NCI-H1436 treated with DMSO at 0.1 percent for 48 hours (cell line): ENCODE results near the gene TACC3.
A peak's percentile ranks its signal among the peaks of the same experiment; 100 is the strongest.
"Not testable (repeated sequence)": the region's sequence is repeated elsewhere in the genome, so short reads cannot be mapped to it uniquely, and the experiment has no call there.

Experiments used
- DNase-seq: peaks from one replicate; lab custom pipeline; 2025; lab: John Stamatoyannopoulos, UW

The TACC3 gene

DNA sequence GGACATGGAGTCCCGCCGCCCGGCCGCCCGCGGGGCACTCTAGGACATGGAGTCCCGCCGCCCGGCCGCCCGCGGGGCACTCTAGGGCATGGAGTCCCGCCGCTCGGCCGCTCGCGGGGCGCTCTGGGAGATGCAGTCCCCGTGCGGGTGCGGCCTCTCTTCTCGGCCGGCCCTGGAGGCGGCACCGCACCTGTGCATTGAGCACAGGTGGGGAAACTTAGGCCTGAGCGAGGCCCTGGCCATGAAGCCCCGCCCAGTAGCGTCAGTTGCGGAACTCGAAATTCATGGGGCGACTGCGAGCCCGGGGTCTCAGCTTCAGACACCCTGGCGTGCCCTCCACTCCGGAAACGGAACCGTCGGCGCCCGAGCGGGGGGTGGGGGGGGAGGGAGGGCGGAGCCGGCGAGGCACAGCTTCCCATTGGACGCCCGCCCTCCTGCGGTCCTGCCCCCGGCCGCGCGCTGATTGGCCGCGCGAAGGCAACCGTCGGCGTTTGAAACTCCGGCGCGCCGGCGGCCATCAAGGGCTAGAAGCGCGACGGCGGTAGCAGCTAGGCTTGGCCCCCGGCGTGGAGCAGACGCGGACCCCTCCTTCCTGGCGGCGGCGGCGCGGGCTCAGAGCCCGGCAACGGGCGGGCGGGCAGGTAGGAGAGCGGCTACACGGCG lies at the start of gene TACC3, which contains the start of gene TMEM129:
TACC3 (plus strand) TSS at position 519 of the 663 bp plus-strand sequence. CDS start 1,901 bp downstream, outside the sequence.
TMEM129 (minus strand) TSS at position 321 of the 663 bp plus-strand sequence. CDS start 486 bp downstream, outside the sequence.
- DNase-seq, result peak; percentile 70

DNA sequence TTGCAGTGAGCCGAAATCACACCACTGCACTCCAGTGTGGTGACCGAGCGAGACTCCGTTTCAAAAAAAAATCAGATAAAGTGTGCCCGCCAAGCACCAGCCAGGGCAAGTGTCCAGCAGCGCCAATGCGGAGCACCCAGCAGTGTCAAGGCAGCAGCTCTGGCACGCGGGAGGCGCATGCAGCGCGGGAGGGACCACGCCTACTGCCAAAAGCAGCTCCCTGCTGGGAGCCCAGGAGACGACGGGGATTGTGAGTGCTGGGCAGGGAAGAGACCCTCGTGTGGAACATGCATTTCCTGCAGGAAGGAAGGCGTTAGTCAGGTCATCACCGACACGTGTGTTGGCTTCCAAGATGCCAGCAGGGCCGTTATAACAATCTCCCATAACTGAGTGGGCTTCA lies 47.6 kb upstream of the TACC3 start:
- no peak for DNase-seq

DNA sequence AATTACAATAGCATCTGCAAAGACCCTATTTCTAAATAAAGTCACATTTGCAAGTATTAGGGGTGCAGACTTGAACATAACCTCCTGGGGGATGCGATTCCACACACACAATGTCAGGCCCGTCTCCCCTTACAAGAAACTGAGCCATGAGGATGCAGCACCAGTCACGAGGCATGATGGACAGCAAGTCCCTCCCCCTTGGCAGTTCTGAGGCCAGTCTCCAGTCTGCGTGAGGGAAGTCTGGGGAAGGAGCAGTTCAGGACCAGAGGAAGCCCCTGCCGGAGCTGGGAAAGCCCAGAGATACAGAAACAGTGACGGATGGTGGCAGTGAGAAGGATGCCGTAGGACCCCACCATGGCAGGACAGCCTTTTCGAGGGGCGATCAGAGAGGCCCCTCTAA lies 46.6 kb upstream of the TACC3 start:
- DNase-seq, result no peak

DNA sequence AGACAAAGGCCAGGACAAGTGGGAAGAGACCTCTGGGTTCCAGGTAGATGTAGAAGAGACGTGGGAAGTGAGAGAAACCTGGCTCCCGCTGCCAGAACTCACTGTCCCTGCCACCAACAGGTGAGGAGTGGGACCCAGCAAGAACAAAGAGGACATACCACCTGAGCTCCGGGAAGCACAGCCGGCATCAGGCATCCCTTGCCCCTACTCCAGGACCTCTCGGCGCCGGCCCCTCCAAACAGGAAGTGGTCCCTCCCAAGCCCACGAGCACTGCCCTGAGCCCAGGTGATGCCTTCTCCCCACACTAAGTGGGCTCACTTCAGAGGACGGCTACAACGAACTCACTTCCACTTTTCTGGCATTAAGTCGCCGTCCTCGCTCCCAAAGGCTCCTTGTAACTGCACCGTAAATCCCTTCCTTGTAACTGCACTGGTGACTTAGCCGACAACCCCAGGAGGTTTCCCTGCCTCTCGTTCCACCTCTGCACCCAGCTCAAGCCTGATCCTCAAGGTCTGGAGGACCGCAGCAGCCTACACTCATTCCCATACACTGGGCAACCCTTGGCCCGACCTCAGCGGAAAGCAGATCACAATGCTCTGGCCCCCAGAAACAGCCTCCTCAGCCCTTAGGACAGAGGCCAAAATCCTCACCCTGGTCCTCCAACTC lies 46.1 kb upstream of the TACC3 start:
- no peak for DNase-seq

DNA sequence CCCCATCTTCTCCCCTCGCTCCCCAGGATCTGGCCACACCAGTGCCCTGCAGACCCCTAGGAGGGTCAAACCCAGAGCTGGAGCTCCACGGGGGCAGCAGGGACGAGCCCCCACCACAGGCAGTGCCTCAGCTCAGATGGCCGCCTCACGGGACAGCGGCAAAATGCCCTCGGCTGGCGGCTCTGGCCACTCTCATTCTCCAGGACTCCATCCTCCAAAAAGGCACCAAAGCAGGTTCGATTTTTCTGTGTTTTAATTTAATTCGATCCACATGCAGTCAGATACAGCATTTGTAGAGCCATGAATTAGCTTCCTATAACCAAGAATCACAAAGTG lies 45.6 kb upstream of the TACC3 start:
- DNase-seq, result no peak

DNA sequence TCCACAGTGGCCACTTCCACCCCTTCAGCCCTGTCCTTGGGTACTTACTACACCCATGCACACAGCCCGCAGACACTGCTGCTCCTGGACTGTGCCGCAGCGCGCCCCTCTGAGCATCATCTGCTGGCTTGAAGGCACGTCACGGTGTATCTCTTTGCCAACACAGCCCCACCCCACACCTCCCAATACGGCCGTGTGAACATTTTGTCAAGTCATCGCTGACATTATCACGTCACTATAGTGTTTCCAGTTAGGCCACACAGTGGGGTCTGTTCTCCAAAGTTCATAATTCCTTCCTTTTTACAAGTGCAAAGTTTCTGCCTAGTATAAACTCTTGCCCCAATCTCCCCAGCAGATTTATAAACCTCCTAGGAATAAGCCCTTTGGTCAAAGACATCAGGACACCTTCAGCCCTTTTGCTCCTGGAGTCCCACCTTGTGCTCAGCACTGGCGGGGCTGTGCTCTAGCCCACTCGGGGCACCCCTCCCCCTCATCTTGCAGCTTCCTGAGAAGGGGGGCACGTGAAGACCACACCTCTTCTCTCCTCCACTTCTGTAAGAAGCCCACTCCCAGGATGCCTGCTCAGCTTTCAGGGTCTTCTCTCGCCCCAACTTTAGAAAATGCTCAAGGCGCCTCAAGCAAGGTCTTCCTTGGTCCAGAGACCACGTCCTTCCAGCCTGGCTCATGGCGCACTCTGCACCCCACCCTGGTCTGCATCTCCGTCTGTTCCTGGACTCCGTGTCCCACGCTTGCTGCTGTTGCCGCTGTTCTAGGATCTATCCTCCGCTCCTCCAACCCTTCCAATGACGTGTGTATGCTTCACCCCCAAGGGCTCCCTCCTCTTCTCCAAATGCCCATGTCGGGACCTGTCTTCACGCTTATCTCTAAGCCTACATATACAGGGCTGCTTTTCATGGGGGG lies 44.5 kb upstream of the TACC3 start:
- no peak for DNase-seq

DNA sequence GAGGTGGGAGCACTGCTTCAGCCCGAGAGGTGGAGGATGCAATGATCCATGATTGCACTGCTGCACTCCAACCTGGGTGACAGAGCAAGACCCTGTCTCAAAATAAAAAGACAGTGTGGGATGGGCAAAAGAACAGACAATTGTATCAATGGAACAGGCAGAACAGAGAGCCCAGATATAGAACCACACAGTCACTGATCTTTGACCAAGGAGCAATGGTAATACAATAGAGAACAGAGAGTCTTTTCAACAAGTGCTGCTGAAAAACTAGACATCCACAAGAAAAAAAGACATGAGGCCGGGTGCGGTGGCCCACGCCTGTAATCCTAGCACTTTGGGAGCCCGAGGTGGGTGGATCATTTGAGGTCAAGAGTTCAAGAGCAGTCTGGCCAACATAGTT lies 43.1 kb upstream of the TACC3 start:
- DNase-seq, result no peak

DNA sequence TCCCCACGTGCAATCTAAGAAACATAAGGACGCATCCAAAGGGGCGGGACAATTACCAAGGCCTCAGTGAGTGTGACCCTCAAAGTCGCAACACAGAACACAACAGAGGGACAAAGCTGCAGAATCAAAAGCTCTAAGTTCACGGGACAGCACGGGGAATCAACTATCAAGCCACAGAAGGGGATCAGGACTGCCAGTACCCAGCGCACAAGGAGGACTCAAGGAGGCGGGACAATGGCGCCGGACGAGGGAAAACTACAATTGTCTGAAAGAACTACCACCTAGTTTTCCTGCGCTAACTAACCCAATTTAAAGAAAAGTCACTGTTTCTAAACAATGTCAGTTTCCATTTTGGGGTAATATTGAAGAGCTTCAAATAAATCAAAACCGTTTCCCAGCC lies 38.5 kb upstream of the TACC3 start:
- DNase-seq, result no peak

DNA sequence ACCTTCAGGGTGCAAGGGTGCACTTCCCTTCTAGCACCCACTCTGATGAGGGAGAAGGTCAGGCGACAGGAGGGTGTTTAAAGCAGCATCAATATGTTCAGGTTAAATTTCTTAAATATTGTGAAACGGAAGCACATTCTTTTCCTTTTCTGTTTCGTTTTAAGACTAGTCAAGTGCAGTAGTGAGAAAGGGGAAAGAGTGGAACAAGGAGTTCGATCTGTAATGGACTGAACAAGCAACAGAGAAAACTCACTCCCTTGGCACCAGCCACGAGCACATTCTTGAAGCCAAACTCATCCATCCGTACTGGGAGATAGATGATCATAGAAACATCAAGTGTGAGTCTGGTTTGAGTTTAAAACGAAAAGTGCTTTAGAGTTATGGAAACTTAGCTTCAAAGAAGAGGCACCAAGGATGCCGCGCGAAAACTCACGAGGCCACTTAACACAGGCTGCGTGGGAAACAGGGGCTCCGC lies 38.0 kb upstream of the TACC3 start:
- DNase-seq, result no peak

DNA sequence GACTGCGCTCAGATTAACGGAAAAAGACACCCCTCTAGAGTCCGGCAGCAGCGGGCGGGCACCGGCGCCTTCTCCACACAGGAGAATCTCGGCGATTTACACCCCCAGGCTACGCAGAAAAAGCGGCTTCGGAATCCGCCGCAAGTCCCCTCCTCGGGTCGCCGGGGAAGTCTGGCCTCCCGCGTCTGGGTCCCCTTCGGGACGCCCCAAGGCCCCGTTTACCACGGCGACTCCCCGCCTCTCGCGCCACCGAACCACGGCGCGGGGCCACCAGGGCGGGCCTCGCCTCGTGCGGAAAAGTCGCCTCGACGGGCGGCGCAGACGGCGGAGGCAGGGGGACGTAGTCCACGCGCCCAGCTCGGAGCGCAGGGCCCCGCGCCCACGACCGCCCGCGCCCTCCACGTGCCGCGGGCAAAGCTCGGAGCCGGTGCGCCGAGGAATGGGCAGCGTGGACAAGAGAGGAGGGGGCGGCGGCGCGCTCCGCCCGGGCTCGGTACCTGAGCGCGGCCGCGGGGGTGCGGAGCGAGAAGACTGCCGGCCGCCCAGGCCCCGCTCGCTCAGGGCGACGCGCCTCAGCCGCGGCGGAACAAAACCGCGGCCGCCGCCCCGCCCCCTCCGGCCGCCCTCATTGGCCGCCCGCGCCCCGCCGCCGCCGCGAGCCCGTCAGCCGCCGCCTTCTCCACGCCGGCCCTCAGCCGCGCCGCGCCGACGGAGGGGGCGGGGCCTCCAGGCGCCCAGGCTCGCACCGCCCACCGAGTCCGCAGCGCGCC lies 37.4 kb upstream of the TACC3 start, which contains the start of gene FAM53A:
FAM53A (minus strand) TSS at position 578 of the 770 bp plus-strand sequence. CDS start 15,572 bp downstream, outside the sequence.
- DNase-seq, result no peak

DNA sequence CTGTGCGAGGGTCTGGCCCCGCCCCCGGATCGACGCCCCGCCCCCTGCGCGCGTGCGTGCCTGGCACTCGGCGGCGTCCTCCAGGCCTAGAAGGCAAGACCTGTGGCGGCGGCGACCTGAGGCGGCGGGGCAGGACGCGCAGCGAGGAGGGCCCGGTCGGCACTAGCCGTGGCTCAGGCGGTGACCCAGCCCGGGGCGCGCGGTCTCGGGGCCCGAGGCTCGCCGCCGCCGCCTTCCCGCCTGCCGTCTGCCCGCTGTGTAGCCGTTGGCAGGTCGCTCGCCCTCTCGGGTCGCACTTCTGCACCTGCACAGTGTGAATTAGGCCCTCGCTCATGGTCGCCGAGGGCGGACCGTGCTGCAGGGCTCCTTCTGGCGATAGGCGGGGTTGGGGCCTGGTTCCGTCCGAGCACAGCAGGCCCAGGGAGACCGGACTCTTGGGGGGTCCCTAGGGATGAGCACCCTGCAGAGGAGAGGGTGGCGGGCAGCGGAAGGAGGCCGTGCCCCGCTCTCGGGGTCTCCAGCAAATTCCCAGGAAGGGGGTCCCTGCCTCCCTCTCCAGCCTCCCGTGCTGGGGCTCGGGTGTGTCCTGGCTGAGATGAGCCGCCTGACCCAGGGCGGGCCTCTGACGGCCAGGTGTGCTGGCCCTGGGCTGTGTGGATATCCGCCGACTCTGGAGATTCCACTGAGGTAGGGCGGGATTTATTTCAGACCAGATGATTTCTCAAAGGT lies 36.7 kb upstream of the TACC3 start:
- no peak for DNase-seq

DNA sequence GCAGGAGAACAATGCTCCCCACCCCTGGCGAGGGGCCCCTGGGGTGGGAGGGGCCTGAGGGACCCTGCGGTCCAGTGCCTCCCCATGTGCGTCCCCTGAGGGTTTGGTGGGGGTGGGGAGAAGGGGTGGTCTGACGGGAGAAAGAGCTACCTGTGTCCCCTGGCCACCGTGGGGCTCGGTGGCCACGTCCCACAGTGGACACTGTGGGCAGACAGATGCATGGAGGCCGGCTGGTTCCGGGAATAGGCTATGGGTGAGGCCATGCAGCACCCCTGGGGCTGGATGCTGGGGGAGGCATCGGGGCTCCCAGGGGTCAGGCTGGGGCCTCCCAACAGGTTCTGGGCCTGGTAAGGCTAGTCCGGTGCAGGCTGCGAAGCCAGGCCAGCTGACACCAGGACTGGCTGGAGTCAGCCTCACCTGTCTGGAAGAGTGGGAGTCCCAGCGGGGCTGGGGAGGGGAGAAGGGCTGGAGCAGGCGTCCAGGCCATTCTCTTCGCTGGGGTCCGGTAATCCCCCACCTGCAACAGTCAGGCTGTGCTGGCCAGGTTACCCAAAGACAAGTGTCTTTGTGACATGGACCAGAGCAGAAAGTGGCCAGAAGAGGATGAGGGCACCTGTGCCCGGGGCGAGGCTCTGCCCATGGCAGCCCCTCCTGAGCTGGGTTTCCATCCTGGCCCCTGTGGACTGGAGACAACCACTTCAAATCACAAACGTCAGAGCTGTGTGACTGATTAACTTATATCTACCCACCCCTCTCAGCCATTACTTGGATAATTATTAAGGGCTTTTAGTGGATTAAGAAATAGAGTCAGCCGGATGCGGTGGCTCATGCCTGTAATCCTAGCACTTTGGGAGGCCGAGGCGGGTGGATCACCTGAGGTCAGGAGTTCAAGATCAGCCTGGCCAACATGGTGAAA lies 35.8 kb upstream of the TACC3 start:
- DNase-seq, result no peak

DNA sequence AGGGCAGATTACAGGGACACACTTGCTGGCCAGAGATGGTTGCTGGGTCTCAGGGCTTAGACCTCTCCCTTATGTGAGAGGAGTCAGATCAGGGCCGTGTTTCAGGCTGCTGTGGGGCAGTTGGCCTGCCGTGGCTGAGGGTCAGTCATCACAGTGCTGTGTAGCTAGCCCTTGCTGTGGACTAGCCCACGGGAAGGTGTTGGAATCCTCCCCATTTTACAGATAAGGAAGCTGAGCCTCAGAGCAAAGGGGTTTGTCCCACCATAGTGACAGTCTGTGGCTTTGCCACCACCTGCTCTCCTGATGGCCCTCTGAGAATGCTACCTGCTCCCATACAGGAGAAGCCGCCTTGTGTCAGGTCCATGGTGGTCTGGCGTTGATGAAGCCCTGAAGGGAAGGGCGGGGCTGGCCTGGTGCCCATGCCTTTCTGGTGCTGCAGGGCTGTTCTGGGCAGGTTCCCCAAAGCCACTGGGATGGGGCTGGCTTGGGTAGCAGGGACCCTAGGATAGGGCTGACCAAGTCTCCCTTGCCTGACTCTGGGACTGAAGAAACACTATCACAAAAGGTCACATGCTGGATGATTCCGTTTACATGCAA lies 34.8 kb upstream of the TACC3 start:
- DNase-seq, result no peak

DNA sequence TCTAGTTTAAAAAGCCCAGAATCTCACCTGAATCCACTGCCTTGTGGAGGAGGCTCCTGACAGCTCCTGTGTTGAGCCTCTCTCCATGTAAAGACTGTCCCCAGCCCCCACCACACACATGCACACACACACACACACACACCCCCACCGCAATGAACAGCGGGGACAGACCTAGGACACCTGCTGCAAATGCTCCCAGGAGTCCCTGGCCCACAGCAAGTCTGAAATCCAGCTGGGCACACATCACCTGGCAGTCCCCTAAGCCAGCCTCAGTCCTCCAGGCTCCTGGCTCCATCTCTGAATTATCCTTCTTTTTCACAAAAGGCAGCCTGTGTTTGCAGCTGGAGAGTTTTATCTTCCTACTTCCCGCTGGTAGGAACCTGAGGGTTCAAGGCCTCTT lies 30.6 kb upstream of the TACC3 start:
- DNase-seq, result no peak

DNA sequence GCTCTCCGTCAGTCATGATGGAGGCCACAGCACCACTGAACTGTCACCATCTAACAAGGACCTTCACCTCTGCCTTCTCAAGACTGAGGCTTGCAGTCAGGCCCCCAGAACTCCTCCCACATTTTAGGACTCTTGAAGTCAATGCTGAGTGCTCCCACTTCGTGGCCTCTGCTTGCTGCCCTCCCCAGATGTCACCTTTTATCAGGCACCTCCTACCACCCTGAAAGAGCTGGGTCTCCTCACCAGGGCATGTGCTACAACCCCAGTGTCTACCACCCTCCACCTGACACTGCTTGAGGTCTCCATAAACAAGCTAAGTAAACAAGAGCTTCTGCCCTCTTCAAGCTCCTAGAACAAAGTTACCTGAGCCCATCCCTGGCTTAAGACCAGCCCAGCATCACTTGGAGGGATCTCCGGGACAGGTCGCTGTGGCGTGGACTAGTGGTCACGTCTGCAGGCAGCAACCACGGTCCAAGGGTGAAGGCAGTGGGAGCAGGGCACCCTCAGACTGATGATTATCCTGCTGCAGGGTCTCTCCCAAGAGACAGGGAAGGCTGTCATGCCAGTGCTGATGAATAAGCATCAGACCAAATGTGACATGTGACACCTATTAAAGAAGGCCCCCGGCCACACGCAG lies 29.5 kb upstream of the TACC3 start:
- DNase-seq, result no peak

DNA sequence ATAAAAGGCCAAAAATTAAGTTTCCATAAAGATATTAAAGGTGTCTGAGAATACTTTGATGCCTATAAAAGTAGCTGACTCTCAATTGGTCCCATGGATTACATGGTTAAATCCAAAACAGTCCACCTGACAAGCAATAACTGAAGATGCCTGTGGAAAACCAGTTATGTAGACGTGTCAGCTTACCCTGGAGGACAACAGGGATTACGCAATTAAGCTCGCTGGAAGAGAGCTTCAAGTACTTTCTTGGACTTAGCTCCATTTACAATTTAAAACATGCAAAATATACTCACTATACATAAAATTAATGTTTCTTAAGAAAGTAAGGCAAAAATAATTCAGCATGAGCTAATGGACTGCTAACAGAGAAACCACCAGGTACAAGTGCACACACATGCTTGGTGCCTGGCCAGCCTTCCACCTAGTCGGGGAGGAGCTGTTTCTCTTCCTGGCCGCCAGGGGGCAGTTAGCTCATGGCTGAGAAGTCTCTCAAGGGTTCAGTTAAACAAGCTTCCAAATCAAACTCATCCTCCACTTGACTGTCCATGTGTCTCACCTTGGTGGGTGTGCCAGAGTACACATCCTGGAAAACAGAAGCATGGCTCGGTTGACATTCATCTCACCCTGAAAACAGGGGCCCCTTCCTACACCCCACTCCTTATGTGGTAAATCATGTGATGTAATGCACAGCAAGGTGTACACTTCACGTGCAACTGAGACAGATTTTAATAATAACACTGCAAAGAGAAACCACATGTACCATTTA lies 28.0 kb upstream of the TACC3 start:
- no peak for DNase-seq

DNA sequence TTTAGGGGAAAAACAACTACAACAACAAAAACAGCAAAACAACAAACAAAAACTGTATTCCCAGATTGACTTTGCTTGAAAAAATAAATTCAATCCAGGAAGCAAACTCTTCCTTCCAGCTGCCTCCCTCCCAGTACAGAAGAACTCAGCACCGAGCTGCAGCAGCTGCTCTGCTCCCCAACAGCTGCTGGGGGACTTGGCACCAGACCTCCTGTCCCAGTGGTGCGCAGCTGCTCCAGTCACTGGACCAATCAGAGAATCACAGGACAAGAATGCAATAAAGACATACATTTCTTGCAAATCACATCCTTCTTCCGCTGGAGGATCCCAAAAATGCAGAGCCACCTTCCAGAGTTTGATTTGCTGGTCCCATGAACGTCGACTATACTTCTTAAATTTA lies 25.4 kb upstream of the TACC3 start:
- no peak for DNase-seq

DNA sequence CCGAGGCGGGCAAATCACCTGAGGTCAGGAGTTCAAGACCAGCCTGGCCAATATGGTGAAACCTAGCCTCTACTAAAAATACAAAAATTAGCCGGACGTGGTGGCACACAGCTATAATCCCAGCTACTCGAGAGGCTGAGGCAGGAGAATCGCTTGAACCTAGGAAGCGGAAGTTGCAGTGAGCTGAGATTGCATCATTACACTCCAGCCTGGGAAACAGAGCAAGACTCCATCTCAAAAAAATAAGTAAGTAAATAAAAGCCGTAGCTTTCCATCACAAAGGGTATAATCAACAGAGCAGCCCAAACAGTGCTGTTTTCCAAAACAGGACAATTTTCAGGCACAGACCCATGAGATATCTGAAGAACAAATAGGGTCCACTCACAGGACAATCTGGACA lies 19.6 kb upstream of the TACC3 start:
- not testable (repeated sequence) for DNase-seq
